GM18502 (cell line): ENCODE measurements around the gene DCDC2.
A peak's percentile ranks its signal among the peaks of the same experiment; 100 is the strongest.
"Not testable (repeated sequence)": the region's sequence is repeated elsewhere in the genome, so short reads cannot be mapped to it uniquely, and the experiment has no call there.

Experiments used
- ATAC-seq: cut with Tn5 transposase; IDR thresholded peaks from one replicate; pipeline ENCODE4 v1.9.1; 2021; ENCODE audit warnings: mild to moderate bottlenecking; ENCODE audit not compliant: unreplicated experiment, poor library complexity

The DCDC2 gene

DNA sequence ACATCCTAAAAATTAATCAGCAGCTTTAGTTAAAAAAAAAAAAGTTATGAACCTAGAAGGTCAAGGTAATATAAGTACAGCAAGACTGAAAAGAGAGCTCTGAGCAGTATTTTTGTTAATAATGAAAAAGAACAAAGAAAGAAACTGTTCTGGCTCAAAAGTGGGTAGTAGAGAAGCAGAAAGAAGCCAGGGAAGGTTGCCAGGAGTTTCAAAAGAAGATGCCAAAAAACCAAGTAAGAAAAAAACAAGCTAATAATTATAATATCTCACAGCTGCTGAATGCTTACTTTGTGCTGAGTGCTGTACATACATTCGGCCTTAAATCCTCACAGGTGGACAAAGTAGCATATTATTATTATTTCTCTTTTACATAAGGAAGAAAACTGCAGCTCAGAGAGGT, 200.0 kb downstream of the DCDC2 start:
- no peak for ATAC-seq

GRCh38 chr6:24154121-24154520, 203.7 kb downstream of the DCDC2 start:
- ATAC-seq = no peak

- ATAC-seq = no peak
Measured at GRCh38 chr6:24152014-24152413, 205.8 kb downstream of the DCDC2 start.

GRCh38 chr6:24149836-24150235, 208.0 kb downstream of the DCDC2 start:
- no peak for ATAC-seq

DNA sequence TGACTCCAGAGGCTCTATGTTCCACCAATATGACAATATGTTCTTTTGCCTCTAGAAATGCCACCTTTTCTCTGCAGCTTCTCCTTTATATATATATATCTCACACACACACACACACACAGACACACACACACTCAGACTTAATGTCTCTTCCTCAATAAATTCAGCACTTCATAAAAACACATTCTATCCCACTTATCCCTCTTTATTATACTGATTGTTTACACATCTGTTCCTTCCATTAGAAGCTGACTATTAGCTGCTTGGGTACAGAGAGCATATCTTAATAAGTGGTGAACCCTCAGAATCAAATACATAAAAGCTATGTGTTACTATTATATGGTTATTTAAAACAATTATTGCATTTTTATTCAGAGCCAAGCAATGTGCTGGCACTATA, 208.6 kb downstream of the DCDC2 start:
- ATAC-seq = no peak

DNA sequence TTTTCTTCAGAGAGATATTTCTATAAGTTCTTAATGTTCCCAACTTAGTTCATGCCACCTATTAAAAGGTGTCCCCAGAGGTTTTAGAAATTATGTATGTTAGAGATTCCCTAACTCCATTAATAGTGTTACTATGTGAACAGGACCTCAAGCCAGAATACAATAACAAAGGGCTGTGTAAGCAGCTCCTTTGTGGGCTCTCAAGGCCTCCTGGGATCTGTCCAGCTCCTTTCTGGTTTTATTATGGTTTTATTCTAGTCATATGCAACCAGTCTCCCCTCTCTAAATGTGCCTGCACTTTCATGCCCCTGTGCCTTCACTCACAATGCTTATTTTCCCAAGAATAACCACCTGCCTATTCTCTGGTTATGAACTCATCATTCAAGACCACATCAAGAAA, 209.2 kb downstream of the DCDC2 start:
- no peak for ATAC-seq

- ATAC-seq = no peak
Measured at GRCh38 chr6:24148154-24148570, 209.7 kb downstream of the DCDC2 start.

GRCh38 chr6:24147511-24148153, 210.2 kb downstream of the DCDC2 start:
- no peak for ATAC-seq

DNA sequence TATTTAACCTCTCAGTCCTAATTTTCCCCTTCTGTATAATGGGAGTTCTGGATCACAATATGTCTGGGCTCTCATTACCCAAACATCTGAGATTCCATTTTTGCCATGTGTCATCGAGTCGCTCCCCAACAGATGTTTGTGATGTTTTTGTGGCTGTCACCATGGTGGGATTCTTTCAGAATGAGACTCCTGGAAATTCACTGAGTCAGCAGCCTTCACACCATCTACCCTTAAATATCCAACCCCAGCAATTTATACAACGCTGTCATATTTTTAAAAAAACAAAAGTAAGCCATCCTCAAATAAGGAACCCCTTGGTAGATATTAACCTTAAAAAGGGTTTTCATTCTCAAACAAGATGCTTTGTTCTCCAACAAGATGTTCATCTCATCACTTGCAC, 211.0 kb downstream of the DCDC2 start:
- no peak for ATAC-seq

DNA sequence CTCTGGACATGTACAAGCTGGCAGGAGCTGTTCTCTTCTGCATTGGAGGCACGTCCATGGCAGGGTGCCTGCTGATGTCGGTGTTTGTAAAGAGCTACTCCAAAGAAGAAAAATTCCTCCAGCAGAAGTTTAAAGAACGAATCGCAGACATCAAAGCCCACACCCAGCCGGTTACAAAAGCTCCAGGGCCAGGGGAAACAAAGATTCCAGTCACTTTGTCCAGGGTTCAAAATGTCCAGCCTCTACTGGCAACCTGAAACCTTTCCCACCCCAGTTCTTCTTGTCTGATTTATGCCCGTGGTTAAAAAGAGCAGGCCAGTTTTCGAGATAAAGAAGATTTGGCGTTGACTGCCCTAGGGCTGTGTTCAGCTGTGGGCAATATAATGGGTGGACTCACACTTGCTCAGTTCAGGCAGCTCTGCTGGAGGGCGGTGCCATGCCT, 212.1 kb downstream of the DCDC2 start:
- no peak for ATAC-seq

GRCh38 chr6:24142733-24143132, 215.1 kb downstream of the DCDC2 start:
- not testable (repeated sequence) for ATAC-seq

GRCh38 chr6:24140591-24140990, 217.3 kb downstream of the DCDC2 start:
- no peak for ATAC-seq

GRCh38 chr6:24139639-24140038, 218.2 kb downstream of the DCDC2 start:
- no peak for ATAC-seq

GRCh38 chr6:24139080-24139479, 218.8 kb downstream of the DCDC2 start:
- ATAC-seq = no peak

DNA sequence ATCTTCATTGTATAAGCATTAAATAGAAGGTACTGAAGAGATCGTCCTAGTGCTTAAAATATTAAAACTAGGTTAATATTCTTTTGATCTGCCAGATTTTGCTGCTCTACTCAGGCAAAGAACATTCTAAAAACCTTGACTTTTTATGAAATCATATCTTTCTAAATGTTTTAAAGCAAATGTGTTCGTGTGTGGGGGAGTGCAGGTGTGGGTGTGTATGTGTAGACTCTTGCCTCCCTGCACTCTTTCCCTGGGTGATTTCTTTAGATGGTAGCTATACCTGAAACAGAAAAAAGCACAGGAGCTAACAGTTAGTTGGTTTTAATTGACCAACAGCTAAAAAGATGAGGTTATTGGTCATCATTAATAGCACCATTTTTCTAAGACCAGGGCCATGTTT, 226.1 kb downstream of the DCDC2 start:
- ATAC-seq = no peak

- ATAC-seq = no peak
Measured at GRCh38 chr6:24127316-24127715, 230.5 kb downstream of the DCDC2 start.

DNA sequence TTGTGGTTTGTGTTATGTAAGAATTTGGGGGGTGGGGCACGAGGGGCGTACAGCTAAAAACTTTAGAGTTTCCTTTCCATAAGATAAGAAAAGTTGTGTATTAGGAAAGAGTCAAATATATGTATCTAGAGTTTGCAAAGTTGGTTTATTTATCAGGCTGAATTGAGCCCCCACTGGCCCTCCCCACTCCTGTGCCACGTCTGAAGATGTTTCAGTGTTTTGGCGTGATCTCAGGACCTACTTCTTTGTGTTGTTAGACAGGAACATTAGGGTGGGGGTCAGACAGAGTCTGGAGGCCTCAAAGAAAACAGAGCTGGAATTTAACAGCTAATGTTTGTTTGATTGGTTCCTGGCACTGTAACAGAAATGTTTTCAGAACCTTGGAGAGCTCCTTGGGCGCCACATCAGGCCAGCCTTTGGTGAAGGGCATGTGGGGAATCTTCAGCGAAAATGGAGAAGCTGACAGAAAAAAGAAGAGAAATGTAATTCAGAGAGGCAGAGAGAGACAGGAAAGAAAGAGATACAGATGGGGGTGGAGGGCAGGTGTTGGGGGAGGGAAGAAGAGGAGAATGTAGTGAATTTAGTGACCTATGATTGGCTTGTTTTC, 231.2 kb downstream of the DCDC2 start:
- peak; percentile 67 for ATAC-seq

DNA sequence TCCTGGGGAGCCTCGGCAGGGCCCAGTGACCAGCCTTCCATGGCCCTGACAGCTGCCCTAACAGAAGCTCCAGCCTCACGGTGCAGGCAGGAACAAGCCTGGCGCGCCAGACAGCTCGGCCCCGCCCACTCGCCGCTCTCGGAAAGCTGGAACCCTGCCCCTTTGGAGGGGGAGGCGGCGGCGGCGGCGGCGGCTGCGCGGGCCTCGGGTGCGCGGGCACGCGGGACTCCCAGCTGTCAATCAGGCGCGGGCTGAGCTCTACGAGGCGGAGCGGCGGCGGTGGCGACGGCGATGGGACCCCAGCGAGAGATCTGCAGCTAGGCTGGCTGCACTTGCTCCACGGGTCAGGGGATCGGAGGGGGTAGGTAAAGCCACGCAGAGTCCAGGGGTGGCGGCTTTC, 231.9 kb downstream of the DCDC2 start, which contains the start of gene NRSN1:
Gene NRSN1 (plus strand): TSS at position 236 of the 400 bp plus-strand sequence. CDS start 8,113 bp downstream, outside the sequence.
- no peak for ATAC-seq

DNA sequence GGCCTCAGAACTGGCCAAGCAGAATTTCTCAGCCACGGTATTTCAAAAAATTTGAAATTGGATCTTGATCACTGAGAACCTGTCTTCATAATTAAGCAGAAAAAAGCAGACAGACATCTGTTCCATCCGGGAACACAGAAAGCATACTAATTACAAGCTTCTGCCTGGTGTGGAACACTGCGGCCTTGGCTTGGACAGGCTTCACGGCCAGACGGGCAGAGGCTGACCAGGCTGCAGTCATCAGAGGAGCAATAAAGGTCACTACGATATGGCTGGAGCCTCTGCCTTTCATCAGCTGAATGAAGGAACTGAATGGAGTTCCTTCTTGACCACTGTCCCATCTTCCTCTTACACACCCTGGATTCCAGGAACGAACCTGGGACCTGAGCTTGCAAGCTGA, 235.7 kb downstream of the DCDC2 start:
- no peak for ATAC-seq
